ENCODE data around the gene NCKAP5.

Gene NCKAP5

GRCh38 chr2:132640116-132640515, 928.1 kb downstream of the NCKAP5 start:
- DNase-seq = no peak

DNA sequence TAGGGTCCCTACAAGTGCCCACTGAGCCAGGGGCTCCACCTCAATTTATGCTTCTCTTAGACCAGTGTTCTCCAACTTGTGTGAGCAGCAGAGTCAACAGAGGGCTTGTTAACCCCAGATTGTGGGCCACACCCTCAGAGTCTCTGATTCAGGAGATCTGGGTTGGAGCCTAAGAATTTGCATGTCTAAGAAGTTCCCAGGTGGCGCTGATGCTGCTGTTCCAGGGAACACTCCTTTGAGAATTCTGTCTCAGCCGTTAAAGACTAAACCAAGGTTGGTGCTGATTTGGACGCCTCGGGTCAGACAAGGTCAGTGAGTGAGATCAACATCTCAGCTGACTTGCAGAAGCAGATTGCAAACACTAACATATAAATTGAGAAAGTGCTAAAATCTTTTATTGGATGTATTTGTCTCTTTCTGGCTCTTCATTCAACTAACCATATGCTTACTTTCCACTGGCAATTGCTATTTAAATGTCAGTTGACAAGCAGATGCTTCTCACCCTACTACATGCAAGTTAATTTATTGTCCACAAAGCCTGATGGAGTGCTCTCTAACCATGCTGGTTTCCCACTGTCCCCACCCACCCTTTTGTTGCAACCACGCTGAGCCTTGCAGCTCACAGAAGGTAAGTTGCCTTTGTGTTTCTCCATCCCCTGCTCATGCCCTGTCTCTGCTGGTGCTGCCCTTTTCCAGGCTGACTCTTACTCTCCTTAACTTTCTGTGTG, 929.8 kb downstream of the NCKAP5 start:
- no peak for DNase-seq

DNA sequence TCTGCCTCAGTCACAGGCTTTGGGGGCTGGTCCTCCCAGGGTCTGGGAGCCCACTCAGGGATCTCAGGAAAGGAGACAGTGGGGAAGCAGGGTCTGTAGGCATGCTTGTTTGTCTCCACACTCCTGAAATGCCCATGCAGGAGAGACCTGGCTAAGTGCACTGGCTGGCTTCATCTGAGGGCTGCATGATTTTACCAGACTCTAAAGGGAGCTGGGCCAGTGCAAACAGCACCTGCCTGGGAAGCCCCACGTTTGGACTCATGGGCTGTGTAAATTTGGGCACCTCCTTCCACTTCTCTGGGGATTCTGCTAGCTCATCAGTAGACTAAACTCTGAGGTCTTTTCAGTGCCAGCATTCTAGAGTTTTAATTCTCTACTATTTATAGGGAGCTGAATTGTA, 931.9 kb downstream of the NCKAP5 start:
- DNase-seq = no peak

- no peak for DNase-seq
Measured at GRCh38 chr2:132633635-132634034, 934.6 kb downstream of the NCKAP5 start.

DNA sequence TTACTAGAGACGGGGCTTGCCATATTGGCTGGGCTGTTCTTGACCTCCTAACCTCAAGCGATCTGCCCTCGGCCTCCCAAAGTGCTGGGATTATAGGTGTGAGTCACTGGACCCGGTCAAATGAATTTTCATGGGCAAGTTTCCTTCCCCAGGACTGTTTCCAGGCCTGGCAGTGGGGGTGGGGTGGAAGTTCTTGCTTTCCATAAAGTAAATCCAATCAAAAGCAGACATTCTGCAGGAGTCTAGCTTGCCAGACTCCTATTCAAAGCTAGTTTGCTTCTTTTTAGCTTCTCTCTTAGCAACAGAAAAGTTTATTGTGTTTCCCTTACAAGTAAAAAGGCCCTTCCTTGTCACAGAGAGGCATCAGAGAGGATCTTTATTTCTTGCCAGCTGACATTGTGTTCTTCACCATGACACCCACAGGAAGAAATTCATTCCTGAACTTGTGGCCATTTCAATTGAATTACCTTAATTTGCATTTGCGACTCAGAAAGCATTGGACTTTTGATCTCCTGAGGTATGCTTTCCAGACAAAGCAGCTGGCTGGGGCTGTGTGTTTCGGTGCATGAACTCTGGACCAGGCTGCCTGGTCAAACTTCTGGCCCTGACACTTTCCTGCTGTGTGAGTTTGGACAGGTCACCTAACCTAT, 936.1 kb downstream of the NCKAP5 start:
- DNase-seq = no peak

DNA sequence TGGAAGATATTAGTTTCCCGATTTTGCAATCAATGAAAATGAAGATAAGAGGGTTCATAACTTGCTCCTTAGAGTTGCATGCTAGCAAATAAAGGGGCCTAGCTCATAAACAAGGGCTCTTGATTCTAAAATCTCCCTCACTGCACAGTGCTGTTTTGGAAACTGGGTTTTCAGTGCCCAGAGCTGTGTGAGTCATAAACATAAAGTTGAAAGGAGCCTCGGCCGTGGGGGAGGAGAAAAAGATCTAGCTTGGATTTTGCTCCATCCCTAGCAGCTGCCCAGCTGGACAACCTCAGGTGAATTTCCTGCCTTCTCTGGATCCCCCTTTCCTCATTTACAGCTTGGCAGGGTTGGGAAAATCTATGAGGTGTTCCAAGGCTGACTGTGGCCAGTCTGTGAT, 940.7 kb downstream of the NCKAP5 start:
- no peak for DNase-seq

GRCh38 chr2:132623096-132623839, 945.0 kb downstream of the NCKAP5 start:
- DNase-seq = no peak
